GM23248 (cell line): Measurements from ENCODE around the gene PIH1D2.

Source experiments
- EZH2 ChIP-seq: fragments of 200-600 bp; sonication (generic); IDR thresholded peaks from 2 replicates; pipeline ENCODE4 v1.6.1; 2018; ENCODE audit warnings: antibody characterized with exemption, mild to moderate bottlenecking; ENCODE audit not compliant: insufficient read depth, poor library complexity, severe bottlenecking
- EZH2phosphoT487 ChIP-seq: fragments of 200-600 bp; sonication (generic); IDR thresholded peaks from 2 replicates; pipeline ENCODE4 v1.6.1; 2018; ENCODE audit warnings: antibody characterized with exemption, moderate library complexity, mild to moderate bottlenecking, low read depth; ENCODE audit not compliant: insufficient read depth

DNA sequence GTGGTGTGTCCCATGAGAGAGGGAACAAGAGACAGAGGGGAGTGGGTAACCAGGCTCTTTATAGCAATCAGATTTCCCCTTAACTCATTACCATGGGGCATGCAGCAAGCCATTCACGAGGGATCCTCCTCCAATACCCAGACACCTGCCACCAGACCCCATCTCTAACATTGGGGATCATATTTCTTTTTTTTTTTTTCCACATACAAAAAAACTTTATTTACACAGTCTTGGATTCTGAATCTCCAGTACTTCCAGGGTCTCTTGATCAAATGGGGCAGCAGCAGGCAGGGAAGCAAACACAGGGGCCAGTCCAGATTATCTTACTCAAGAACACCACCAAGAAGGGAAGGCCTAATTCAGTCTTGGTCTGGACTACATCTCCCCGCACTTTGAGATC lies 44.4 kb downstream of the PIH1D2 start:
- TF ChIP-seq EZH2phosphoT487 (no peak), EZH2 (no peak)
